ENCODE data around the gene KLF16.

DNA sequence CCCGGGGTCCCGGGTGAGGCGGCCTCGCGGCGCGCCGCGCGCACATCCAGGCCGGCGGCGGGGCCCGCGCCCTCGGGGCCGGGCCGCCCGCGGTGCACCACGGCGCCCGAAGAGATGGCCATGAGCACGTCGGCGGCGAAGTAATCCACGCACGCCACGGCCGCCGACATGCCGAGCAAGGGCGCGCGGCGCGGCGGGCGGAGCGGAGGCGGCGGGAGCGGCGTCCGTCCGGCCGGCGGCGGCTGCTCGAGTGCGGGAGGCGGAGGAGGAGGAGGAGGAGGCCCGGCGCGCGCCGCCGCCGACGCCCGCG lies at the start of gene KLF16:
- TF ChIP-seq, protein P1, sequence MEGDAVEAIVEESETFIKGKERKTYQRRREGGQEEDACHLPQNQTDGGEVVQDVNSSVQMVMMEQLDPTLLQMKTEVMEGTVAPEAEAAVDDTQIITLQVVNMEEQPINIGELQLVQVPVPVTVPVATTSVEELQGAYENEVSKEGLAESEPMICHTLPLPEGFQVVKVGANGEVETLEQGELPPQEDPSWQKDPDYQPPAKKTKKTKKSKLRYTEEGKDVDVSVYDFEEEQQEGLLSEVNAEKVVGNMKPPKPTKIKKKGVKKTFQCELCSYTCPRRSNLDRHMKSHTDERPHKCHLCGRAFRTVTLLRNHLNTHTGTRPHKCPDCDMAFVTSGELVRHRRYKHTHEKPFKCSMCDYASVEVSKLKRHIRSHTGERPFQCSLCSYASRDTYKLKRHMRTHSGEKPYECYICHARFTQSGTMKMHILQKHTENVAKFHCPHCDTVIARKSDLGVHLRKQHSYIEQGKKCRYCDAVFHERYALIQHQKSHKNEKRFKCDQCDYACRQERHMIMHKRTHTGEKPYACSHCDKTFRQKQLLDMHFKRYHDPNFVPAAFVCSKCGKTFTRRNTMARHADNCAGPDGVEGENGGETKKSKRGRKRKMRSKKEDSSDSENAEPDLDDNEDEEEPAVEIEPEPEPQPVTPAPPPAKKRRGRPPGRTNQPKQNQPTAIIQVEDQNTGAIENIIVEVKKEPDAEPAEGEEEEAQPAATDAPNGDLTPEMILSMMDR (IDR thresholded peaks at IDR 0.05; ENCODE audit: poor library complexity), result no peak
- TF ChIP-seq EZH2 (IDR thresholded peaks at IDR 0.05; ENCODE audit: borderline replicate concordance), result no peak
- no peak for TF ChIP-seq EZH2phosphoT487 (IDR thresholded peaks at IDR 0.05; ENCODE audit: low read depth, severe bottlenecking, unreplicated experiment)

Data from hepatocyte (in vitro differentiated cells).